HepG2 (cell line): ENCODE results near the gene OGFOD3. TPM values are rescaled to one million over a fixed set of nuclear protein-coding genes. Genes with fewer than 3 reads are reported as not detected.

ENCODE experiments used
- BCL6 ChIP-seq: IDR thresholded peaks from 2 replicates; pipeline ENCODE4 v1.6.1; 2016; ENCODE audit warnings: missing genetic modification reagents, missing compliant biosample characterization
- CBFB ChIP-seq: sonication (generic); formaldehyde crosslinking; IDR thresholded peaks from 2 replicates; pipeline ENCODE4 v1.4.0; 2020; ENCODE audit warnings: missing genetic modification reagents
- CCAR2 ChIP-seq: fragments of 200-400 bp; formaldehyde crosslinking; optimal IDR thresholded peaks from 2 replicates; pipeline ENCODE3; 2018; ENCODE audit warnings: low read depth, mild to moderate bottlenecking, low read length, moderate library complexity
- EP300 ChIP-seq, 3 experiments: sonication (generic) in 1 of 3; formaldehyde crosslinking in 1 of 3; IDR thresholded peaks; 2 replicates each; pipeline versions ENCODE4 v1.5.1 to v1.6.1; 2011 to 2020; ENCODE audit warnings: low read depth in 2 of 3, low read length in 2 of 3, borderline replicate concordance in 1 of 3, improper control_type of control experiment in 1 of 3, mild to moderate bottlenecking in 1 of 3, missing genetic modification reagents in 1 of 3, moderate library complexity in 1 of 3
- GATAD2A ChIP-seq: IDR thresholded peaks from 2 replicates; pipeline ENCODE4 v1.6.1; 2016
- IRF1 ChIP-seq: sonication (generic); formaldehyde crosslinking; IDR thresholded peaks from 2 replicates; pipeline ENCODE4 v1.4.0; 2020; ENCODE audit warnings: low read depth, mild to moderate bottlenecking, missing genetic modification reagents
- IRX3 ChIP-seq: sonication (generic); formaldehyde crosslinking; IDR thresholded peaks from 2 replicates; pipeline ENCODE4 v1.8.1; 2023; ENCODE audit warnings: mild to moderate bottlenecking, low read depth, missing genetic modification reagents, borderline replicate concordance
- KLF13 ChIP-seq: sonication (generic); formaldehyde crosslinking; IDR thresholded peaks from 2 replicates; pipeline ENCODE4 v1.4.0; 2020; ENCODE audit warnings: mild to moderate bottlenecking, missing genetic modification reagents
- NAIF1 ChIP-seq: sonication (generic); formaldehyde crosslinking; IDR thresholded peaks from 2 replicates; pipeline ENCODE4 v1.5.0; 2020; ENCODE audit warnings: mild to moderate bottlenecking, missing genetic modification reagents, borderline replicate concordance
- SNRNP70 ChIP-seq: fragments of 200-400 bp; formaldehyde crosslinking; IDR thresholded peaks from 2 replicates; pipeline ENCODE4 v1.6.1; 2017; ENCODE audit warnings: mild to moderate bottlenecking, low read depth, low read length, moderate library complexity
- ZBTB20 ChIP-seq: sonication (generic); formaldehyde crosslinking; IDR thresholded peaks from 2 replicates; pipeline ENCODE4 v1.8.1; 2023; ENCODE audit warnings: missing genetic modification reagents, low read depth, mild to moderate bottlenecking, borderline replicate concordance
- ZFP41 ChIP-seq: sonication (generic); formaldehyde crosslinking; IDR thresholded peaks from 2 replicates; pipeline ENCODE4 v1.4.0; 2020; ENCODE audit warnings: mild to moderate bottlenecking, missing genetic modification reagents, borderline replicate concordance
- ZNF20 ChIP-seq: sonication (generic); formaldehyde crosslinking; IDR thresholded peaks from 2 replicates; pipeline ENCODE4 v1.4.0; 2020; ENCODE audit warnings: mild to moderate bottlenecking, moderate library complexity, missing genetic modification reagents
- ZNF230 ChIP-seq: sonication (generic); formaldehyde crosslinking; IDR thresholded peaks from 2 replicates; pipeline ENCODE4 v1.4.0; 2020; ENCODE audit warnings: mild to moderate bottlenecking, missing genetic modification reagents
- ZNF431 ChIP-seq: sonication (generic); formaldehyde crosslinking; IDR thresholded peaks from 2 replicates; pipeline ENCODE4 v1.9.0; 2022; ENCODE audit warnings: missing genetic modification reagents, low read depth, mild to moderate bottlenecking, borderline replicate concordance
- ZNF878 ChIP-seq: sonication (generic); formaldehyde crosslinking; IDR thresholded peaks from 2 replicates; pipeline ENCODE4 v1.8.1; 2023; ENCODE audit warnings: mild to moderate bottlenecking, missing genetic modification reagents, moderate library complexity
- ZSCAN25 ChIP-seq: sonication (generic); formaldehyde crosslinking; IDR thresholded peaks from 2 replicates; pipeline ENCODE4 v1.8.0; 2022; ENCODE audit warnings: mild to moderate bottlenecking, missing genetic modification reagents
- polyA plus RNA-seq, 8 experiments: library from polyadenylated mRNA; depleted of rRNA in 3 of 8; stranded (reverse) in 7 of 8; unstranded in 1 of 8; fragments of >200 nt; fragmentation: Illumina TruSeq in 4 of 8; extraction: Trizol in 4 of 8; gene quantifications; 2 replicates each; pipeline versions ENCODE4 v1.2.1 to v1.2.3, GENCODE V29; 2011 to 2016; ENCODE audit warnings: low read depth in 4 of 8, missing spikeins in 1 of 8, mixed read lengths in 1 of 8; ENCODE audit not compliant: insufficient read depth in 1 of 8
- total RNA-seq, 5 experiments: library from RNA; depleted of rRNA; stranded (reverse); fragments of >200 nt; fragmentation: Illumina TruSeq; extraction: Trizol; gene quantifications; 2 replicates each; pipeline ENCODE4 v1.2.3, GENCODE V29; 2016; ENCODE audit warnings: low read depth in 1 of 5
- TF ChIP-seq, protein P1 (sequence below): sonication (generic); formaldehyde crosslinking; IDR thresholded peaks from 2 replicates; pipeline ENCODE4 v1.5.1; 2020; ENCODE audit warnings: mild to moderate bottlenecking, missing genetic modification reagents, moderate library complexity
- TF ChIP-seq, protein P2 (sequence below): sonication (generic); formaldehyde crosslinking; IDR thresholded peaks from 2 replicates; pipeline ENCODE4 v1.5.1; 2020; ENCODE audit warnings: mild to moderate bottlenecking, missing genetic modification reagents, moderate library complexity
- TF ChIP-seq, protein P3 (sequence below): sonication (generic); formaldehyde crosslinking; IDR thresholded peaks from 2 replicates; pipeline ENCODE4 v1.4.0; 2020; ENCODE audit warnings: missing genetic modification reagents
- TF ChIP-seq, protein P4 (sequence below): sonication (generic); formaldehyde crosslinking; IDR thresholded peaks from 2 replicates; pipeline ENCODE4 v1.8.0; 2023; ENCODE audit warnings: mild to moderate bottlenecking, missing genetic modification reagents

Gene OGFOD3
- total and polyA plus RNA-seq, 2 of the 13 experiments (the other 11 are each of a cell fraction or from before 2014, with no cell fraction given) = 40.0 to 42.1 TPM

DNA sequence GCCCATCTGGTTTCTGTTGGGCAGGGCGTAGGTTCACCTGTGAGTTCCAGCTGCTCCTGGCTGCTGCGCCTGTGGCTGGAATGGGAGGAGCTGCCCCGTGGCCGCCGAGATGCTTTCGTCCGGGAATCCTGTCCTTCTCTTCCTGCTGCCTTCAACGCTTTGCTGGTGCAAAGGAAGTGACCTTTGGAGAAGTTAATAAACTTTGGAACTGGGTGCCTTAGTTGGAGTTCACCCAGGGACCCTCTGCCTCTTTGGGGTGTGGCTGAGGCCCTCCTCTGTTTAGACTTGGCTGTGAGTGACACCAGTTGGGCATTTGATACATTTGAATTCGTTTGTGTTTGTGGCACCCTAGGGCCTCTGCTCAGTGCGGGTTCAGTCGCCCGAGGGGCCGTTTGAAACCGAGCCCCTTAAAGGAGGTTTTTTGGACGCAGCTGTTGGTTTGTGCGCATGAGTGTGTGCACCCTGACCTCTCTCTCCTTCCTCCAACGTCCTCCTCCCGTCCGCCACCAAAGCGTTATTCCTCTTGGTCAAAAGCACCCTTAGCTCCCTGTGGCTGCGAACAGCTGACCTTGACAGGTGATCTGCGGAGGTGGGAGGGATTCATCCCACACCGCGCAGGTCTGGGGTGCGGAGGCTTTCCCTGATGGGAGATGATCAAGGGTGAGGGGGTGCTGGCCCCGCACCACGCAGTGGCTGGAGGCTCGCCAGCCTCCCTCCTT is 75.9 kb downstream of the OGFOD3 start (continued):
- TF ChIP-seq ZBTB20 (CRISPR knock-in tag) (peak; percentile 48; the same call in 1 of the 2 replicates), ZFP41 (CRISPR knock-in tag) (no peak), ZNF878 (CRISPR knock-in tag) (no peak), NAIF1 (CRISPR knock-in tag) (no peak), SNRNP70 (no peak), EP300 (IDR thresholded peaks at IDR 0.05; ENCODE audit: low read depth in 2 of 2, low read length in 2 of 2) (0 out of 4 replicates have a peak, but pooled peaks of 1 of the 2 experiments have one; percentile 10), EP300 (CRISPR knock-in tag; IDR thresholded peaks at IDR 0.05; ENCODE audit: borderline replicate concordance) (no peak), CBFB (no peak), IRX3 (no peak), ZNF431 (CRISPR knock-in tag) (no peak), ZSCAN25 (CRISPR knock-in tag) (no peak), KLF13 (no peak), ZNF230 (no peak), IRF1 (CRISPR knock-in tag) (no peak), CCAR2 (no peak), BCL6 (CRISPR knock-in tag) (no peak), ZNF20 (no peak), GATAD2A (no peak)
- TF ChIP-seq, protein P1, sequence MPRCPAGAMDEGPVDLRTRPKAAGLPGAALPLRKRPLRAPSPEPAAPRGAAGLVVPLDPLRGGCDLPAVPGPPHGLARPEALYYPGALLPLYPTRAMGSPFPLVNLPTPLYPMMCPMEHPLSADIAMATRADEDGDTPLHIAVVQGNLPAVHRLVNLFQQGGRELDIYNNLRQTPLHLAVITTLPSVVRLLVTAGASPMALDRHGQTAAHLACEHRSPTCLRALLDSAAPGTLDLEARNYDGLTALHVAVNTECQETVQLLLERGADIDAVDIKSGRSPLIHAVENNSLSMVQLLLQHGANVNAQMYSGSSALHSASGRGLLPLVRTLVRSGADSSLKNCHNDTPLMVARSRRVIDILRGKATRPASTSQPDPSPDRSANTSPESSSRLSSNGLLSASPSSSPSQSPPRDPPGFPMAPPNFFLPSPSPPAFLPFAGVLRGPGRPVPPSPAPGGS = no peak
- TF ChIP-seq, protein P2, sequence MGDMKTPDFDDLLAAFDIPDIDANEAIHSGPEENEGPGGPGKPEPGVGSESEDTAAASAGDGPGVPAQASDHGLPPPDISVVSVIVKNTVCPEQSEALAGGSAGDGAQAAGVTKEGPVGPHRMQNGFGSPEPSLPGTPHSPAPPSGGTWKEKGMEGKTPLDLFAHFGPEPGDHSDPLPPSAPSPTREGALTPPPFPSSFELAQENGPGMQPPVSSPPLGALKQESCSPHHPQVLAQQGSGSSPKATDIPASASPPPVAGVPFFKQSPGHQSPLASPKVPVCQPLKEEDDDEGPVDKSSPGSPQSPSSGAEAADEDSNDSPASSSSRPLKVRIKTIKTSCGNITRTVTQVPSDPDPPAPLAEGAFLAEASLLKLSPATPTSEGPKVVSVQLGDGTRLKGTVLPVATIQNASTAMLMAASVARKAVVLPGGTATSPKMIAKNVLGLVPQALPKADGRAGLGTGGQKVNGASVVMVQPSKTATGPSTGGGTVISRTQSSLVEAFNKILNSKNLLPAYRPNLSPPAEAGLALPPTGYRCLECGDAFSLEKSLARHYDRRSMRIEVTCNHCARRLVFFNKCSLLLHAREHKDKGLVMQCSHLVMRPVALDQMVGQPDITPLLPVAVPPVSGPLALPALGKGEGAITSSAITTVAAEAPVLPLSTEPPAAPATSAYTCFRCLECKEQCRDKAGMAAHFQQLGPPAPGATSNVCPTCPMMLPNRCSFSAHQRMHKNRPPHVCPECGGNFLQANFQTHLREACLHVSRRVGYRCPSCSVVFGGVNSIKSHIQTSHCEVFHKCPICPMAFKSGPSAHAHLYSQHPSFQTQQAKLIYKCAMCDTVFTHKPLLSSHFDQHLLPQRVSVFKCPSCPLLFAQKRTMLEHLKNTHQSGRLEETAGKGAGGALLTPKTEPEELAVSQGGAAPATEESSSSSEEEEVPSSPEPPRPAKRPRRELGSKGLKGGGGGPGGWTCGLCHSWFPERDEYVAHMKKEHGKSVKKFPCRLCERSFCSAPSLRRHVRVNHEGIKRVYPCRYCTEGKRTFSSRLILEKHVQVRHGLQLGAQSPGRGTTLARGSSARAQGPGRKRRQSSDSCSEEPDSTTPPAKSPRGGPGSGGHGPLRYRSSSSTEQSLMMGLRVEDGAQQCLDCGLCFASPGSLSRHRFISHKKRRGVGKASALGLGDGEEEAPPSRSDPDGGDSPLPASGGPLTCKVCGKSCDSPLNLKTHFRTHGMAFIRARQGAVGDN = peak; percentile 82
- TF ChIP-seq, protein P3, sequence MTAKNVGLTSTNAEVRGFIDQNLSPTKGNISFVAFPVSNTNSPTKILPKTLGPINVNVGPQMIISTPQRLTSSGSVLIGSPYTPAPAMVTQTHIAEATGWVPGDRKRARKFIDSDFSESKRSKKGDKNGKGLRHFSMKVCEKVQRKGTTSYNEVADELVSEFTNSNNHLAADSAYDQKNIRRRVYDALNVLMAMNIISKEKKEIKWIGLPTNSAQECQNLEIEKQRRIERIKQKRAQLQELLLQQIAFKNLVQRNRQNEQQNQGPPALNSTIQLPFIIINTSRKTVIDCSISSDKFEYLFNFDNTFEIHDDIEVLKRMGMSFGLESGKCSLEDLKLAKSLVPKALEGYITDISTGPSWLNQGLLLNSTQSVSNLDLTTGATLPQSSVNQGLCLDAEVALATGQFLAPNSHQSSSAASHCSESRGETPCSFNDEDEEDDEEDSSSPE (CRISPR knock-in tag) = no peak
- TF ChIP-seq, protein P4, sequence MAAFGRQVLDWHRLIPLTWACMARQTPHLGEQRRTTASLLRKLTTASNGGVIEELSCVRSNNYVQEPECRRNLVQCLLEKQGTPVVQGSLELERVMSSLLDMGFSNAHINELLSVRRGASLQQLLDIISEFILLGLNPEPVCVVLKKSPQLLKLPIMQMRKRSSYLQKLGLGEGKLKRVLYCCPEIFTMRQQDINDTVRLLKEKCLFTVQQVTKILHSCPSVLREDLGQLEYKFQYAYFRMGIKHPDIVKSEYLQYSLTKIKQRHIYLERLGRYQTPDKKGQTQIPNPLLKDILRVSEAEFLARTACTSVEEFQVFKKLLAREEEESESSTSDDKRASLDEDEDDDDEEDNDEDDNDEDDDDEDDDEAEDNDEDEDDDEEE (CRISPR knock-in tag) = no peak
